Hematopoietic multipotent progenitor cell treated with erythropoietin and hydrocortisone succinate and interleukin-3 and kit ligand, for 6 days (in vitro differentiated cells): ENCODE data around the gene DUSP28.

Experiments
- DNase-seq: peaks from one replicate; pipeline ENCODE4 v3.0.0-alpha.2; 2015

Gene DUSP28

DNA sequence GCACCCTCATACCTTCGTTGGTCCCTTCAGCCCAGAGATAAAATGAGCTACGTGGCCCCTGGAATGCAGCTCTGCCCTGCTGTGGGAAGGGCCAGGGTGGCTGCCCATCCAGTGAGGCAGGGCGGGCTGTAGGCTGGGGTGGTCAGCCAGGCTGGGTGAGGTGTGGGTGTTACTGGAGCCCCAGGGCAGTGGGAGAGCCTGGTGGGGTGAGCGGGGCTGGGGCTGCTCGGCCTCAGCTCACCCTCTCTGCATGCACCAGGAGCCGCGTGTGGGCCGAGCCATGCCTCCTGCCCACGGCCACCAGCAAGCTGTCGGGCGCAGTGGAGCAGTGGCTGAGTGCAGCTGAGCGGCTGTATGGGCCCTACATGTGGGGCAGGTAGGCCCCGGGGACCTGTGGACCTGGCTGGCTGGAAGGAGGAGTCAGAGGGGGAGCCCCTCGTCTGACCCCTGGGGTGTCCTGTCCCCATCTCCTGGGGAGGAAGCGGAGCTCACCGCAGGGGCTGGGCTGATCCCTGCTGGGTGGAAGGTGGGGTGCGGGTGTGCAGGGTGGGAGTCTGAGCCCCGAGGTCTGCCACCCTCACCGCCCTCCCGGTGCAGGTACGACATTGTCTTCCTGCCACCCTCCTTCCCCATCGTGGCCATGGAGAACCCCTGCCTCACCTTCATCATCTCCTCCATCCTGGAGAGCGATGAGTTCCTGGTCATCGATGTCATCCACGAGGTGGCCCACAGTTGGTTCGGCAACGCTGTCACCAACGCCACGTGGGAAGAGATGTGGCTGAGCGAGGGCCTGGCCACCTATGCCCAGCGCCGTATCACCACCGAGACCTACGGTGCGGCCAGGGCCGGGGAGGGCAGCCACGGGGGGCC is 13.6 kb downstream of the DUSP28 start:
- no peak for DNase-seq

DNA sequence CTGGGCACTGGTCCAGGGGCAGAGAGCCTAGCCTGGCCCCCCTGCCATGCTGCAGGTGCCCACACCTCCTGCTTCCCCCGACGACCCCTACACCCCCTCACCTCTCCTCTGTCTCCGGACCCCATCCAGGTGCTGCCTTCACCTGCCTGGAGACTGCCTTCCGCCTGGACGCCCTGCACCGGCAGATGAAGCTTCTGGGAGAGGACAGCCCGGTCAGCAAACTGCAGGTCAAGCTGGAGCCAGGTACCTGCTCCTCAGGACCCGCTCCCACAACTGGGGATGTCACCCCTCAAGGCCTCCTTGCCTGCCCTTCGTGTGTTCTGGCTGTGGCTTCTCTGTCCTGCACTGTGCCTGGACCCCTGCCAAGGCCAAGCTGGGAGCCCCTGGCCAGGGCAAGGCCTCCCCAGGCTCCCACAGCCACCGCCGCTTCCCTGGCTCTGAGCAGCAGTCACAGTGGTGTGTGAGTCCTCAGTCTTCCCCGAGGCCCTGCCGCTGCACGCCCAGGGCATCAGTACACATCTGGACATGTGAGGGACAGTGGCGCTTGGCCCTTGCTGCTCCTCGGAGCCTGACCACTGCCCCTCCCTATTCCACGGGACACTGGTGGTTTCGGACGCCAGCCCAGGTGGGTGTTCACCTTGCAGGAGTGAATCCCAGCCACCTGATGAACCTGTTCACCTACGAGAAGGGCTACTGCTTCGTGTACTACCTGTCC is 14.4 kb downstream of the DUSP28 start:
- no peak for DNase-seq

- no peak for DNase-seq
These were observed 15.2 kb downstream of the DUSP28 start for GRCh38 chr2:240575101-240575965.

DNA sequence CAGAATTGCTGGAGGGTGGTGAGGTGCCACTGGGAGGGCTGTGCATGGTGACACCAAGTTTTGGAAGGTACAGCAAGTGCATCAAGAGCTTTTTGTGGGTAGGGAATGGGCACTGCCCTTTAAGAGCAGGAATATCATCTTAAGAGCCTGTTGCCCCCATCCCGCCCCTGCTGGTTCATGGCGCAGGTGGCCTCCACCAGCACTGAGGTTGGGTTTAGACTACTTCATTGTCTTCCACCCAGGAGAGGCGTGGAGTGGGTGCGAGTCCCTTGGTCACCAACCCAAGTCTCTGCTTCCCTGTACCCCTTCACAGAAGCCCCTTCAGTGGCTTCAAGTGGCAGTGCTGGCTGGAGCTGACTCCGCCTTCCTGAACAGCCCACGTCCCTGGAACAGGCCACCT is 15.9 kb downstream of the DUSP28 start:
- no peak for DNase-seq

DNA sequence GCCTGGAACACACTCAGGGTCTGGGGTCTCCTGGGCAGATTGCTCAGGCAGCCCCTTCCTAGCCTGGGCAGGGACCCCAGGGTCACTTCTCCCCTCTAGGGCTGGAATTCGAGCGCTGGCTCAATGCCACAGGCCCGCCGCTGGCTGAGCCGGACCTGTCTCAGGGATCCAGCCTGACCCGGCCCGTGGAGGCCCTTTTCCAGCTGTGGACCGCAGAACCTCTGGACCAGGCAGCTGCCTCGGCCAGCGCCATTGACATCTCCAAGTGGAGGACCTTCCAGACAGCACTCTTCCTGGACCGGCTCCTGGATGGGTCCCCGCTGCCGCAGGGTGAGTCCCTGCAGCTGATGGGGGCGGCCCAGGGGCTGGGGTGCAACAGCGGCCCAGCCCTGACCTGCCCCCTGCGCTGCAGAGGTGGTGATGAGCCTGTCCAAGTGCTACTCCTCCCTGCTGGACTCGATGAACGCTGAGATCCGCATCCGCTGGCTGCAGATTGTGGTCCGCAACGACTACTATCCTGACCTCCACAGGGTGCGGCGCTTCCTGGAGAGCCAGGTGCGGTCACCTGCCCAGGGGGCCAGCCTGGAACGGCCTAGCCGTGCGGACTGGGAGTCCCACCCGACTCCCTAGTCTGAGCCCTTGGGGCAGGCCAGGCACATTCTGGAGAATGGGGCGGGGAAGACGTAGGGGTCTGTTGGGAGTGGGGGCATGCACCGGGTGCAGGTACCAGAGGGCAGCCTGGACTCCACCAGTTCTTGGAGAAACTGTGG is 16.5 kb downstream of the DUSP28 start:
- no peak for DNase-seq

DNA sequence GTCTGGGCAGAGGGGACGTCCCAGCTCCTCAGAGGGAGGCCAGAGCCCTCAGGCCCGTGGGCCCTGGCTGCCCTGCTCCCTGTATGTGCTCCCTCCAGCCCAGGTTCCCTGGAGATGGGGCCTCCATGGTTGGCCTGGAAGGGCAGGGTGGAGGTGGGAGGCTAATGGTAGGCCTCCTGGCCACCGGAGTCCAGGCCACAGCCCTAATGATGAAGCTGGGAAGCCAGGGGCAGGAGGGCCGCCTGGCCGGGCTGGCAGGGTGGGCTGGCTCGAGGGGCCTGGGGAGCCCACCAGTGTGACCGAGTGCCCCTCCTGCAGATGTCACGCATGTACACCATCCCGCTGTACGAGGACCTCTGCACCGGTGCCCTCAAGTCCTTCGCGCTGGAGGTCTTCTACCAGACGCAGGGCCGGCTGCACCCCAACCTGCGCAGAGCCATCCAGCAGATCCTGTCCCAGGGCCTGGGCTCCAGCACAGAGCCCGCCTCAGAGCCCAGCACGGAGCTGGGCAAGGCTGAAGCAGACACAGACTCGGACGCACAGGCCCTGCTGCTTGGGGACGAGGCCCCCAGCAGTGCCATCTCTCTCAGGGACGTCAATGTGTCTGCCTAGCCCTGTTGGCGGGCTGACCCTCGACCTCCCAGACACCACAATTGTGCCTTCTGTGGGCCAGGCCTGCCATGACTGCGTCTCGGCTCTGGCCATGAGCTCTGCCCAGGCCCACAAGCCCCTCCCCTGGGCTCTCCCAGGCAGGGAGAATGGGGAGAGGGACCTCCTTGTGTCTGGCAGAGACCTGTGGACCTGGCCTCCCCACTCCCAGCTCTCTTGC is 17.3 kb downstream of the DUSP28 start:
- DNase-seq = no peak

GRCh38 chr2:240578110-240578450 is 17.9 kb downstream of the DUSP28 start:
- DNase-seq = no peak

- DNase-seq = no peak
These were observed 18.3 kb downstream of the DUSP28 start for GRCh38 chr2:240578488-240578887.

- no peak for DNase-seq
These were observed 19.1 kb downstream of the DUSP28 start for GRCh38 chr2:240579071-240579762.

DNA sequence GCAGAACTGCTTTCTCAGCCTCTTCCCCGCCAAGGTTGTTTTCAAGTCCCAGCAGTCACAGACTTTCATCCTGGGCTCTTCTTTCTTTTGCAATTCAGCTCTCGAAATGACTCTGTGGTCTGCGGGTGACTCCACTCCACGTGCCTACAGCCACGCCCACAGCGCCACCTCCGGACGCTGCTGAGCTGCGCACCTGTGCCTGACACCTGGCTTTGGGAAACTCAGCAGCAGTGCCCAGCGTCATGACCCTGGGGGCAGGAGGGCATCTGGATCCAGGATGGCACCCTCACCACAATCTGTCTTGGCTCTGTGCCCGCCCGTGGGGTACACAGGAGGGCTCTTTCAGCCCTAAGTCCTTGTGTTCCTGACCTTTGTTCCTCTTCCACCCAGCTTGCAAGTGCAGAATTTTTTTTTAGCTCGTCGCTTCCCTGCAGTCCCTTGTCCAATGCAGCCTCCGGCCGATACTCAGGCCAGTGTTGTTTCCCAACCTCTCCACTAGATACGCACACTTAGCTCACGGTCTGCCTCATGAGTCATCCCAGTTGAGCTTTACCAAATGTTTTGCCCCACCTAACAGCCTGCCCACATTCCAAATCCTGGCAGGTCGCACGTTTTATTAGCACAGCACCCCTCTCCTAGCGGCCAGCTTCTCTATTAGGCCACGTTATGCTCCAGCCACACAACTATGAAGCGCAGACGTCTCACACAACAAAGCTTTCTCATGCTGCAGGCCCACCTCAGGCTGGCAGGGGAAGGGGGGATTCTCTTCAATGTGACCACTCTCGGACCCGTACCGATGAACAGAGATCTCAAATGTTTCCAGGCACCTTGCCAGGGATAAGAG is 19.8 kb downstream of the DUSP28 start:
- no peak for DNase-seq

DNA sequence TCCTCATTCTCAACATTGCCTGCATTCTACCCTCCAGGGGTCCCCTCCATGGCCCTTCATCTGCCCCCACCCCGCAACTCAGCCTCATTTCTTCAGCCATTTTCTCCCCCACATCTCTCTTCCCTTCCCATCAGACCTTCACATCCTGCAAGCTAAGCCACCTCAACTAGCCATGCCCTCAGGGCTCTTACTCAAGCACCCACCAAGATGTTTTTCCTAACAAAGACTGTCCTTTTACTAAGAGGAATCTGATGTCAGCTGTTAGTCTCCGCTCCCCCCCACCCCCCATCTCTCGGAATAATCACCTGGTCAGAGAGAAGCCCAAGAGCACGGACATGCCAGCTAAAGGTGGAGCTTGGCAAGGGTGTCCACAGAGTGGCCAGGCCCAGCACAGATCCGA is 21.7 kb downstream of the DUSP28 start:
- no peak for DNase-seq

GRCh38 chr2:240582781-240583180 is 22.6 kb downstream of the DUSP28 start:
- DNase-seq = no peak

- DNase-seq = no peak
These were observed 23.6 kb downstream of the DUSP28 start for GRCh38 chr2:240583774-240584173.

DNA sequence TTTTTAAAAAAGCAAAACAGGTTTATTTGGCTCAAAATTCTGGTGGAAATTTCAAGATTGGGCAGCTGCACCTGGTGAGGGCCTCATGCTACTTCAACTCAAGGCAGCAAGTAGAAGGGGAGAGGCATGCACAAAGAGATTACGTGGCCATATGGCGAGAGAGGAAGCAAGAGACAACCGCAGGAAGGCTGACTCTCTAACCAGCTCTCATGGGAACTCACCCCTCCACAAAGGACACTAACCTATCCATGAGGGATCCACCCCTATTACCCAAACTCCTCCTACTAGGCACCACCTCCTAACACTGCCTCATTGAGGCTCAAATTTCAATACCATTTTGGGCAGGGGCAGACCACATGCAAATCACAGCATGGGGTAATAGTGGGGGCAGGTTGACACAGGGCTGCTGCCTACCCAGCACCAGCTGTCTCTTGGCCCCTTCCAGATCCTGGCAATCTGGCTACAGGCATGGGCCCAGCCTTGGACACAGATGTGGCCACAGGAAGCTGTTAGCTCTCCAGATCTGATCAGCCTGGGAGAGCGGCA is 24.4 kb downstream of the DUSP28 start:
- peak; percentile 73 for DNase-seq

- no peak for DNase-seq
These were observed 24.9 kb downstream of the DUSP28 start for GRCh38 chr2:240585101-240585500.

DNA sequence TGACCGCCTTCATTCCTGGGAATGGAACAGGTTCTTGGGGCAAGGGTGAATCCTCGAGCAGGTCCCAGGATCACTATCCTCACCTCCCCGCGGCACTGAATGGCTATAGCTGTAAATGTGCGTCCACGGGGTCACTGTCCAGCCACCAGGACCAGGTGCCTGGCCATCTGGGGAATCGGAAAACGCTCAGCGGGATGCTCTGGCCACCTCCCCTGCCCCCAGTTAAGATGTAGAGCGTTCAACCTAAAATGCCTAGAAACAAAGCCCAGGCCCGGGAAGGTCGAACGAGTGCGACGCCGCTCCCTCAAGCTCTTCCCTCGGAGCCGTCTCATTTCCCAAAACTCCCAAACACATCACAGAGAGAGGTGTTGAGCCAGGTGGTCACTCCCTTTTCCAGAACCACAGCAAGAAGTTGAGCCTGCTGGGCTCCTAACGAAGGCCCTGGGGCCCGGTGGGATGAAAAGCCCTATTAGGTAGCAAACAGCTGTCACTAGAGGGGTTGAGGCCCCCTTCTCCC is 25.6 kb downstream of the DUSP28 start:
- no peak for DNase-seq

- peak; percentile 98 for DNase-seq
These were observed 26.2 kb downstream of the DUSP28 start, which contains the start of gene CAPN10 for GRCh38 chr2:240586198-240586918. Gene CAPN10 (plus strand): TSS chr2:240586734. CDS start chr2:240586912, 178 bp downstream.

DNA sequence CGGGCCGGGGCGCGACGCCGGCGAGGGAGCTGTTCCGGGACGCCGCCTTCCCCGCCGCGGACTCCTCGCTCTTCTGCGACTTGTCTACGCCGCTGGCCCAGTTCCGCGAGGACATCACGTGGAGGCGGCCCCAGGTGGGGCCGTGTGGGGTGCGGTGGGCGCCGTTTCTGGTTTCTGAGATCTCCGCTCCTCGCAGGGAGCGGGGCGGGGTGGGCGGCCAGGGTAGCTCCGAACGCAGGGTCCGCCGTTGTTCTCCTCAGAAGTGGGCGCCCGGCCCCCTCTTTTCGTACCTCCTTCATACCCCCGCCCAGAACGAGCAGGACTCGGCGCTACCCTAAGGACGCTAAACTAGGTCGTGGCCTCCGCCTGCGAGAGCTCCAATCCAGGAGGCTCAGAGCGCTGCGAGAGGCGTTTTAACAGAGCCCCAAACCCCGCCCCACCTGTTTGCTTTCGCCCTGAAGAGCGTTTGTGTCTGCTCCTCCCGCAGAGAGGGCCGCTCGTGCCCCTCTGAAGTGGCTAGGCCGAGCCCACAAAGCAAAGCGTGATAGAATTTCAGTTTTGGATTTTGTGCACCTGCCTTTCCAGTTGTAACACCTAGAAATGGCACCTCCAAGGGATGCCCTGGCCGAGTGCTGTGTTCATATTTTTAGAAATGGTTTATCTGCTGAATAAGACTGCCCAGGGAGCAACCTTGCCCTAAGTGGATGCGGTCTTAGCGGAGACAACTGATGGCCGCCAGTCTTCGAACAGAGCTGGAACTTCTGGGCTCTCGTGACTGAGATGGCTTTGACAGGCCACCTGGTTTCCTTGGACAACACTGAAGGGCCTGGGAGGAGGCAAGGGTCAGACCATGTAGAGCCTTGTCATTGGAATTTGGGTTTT is 27.0 kb downstream of the DUSP28 start:
- peak; percentile 80 for DNase-seq
